Neuronal stem cell (in vitro differentiated cells): ENCODE data around the gene EXOC3L4.

Source experiments
- DNase-seq: peaks from one replicate; pipeline ENCODE4 v3.0.0-alpha.2; 2013; ENCODE audit warnings: low spot score
- H2AFZ ChIP-seq: one replicate; pipeline ENCODE4 v1.6.1; 2013; ENCODE audit warnings: mild to moderate bottlenecking, low read length, inconsistent platforms
- H2AK5ac ChIP-seq: 2 replicates; pipeline ENCODE4 v1.6.1; 2013; ENCODE audit warnings: low read depth, mild to moderate bottlenecking, inconsistent platforms, low read length, moderate library complexity, mixed read lengths
- H2BK120ac ChIP-seq: 2 replicates; pipeline ENCODE4 v1.6.1; 2013; ENCODE audit warnings: low read depth, mild to moderate bottlenecking, inconsistent platforms, low read length, moderate library complexity, mixed read lengths
- H2BK12ac ChIP-seq: one replicate; pipeline ENCODE4 v1.6.1; 2013; ENCODE audit warnings: low read length, inconsistent platforms
- H2BK15ac ChIP-seq: 2 replicates; pipeline ENCODE4 v1.6.1; 2013; ENCODE audit warnings: mild to moderate bottlenecking, low read length, inconsistent platforms, mixed read lengths
- H2BK5ac ChIP-seq: one replicate; pipeline ENCODE4 v1.6.1; 2013; ENCODE audit warnings: inconsistent platforms, mild to moderate bottlenecking, low read length, moderate library complexity
- H3K14ac ChIP-seq: one replicate; pipeline ENCODE4 v1.6.1; 2013; ENCODE audit warnings: low read length, inconsistent platforms
- H3K18ac ChIP-seq: 2 replicates; pipeline ENCODE4 v1.6.1; 2013; ENCODE audit warnings: low read length, inconsistent platforms
- H3K23ac ChIP-seq: 2 replicates; pipeline ENCODE4 v1.6.1; 2013; ENCODE audit warnings: low read depth, mild to moderate bottlenecking, mixed read lengths, low read length, inconsistent platforms; ENCODE audit not compliant: poor library complexity
- H3K27ac ChIP-seq: replicated peaks from 3 replicates; pipeline ENCODE4 v1.5.1; 2013; ENCODE audit warnings: low read length, inconsistent platforms
- H3K27me3 ChIP-seq, 3 experiments: 2 replicates each; pipeline ENCODE4 v1.6.1; 2013; ENCODE audit warnings: low read length in 3 of 3, mild to moderate bottlenecking in 2 of 3, inconsistent platforms in 1 of 3, low read depth in 1 of 3, mixed read lengths in 1 of 3, moderate library complexity in 1 of 3; ENCODE audit not compliant: control insufficient read depth in 3 of 3, insufficient read depth in 3 of 3
- H3K36me3 ChIP-seq, 2 donors: replicated peaks in 1 of 2; 2 replicates each; pipeline ENCODE4 v1.6.1; 2013; ENCODE audit warnings: low read length in 2 of 2; ENCODE audit not compliant: control insufficient read depth in 2 of 2, insufficient read depth in 2 of 2
- H3K4ac ChIP-seq: 2 replicates; pipeline ENCODE4 v1.6.1; 2013; ENCODE audit warnings: inconsistent platforms, mild to moderate bottlenecking, low read length, moderate library complexity
- H3K4me1 ChIP-seq, 2 donors: 1 replicate in 1 of 2; 2 replicates in 1 of 2; pipeline ENCODE4 v1.6.1; 2013; ENCODE audit warnings: low read length in 2 of 2, low read depth in 1 of 2; ENCODE audit not compliant: control insufficient read depth in 2 of 2, insufficient read depth in 1 of 2
- H3K4me2 ChIP-seq: one replicate; pipeline ENCODE4 v1.6.1; 2013; ENCODE audit warnings: mild to moderate bottlenecking, low read length, inconsistent platforms; ENCODE audit not compliant: insufficient read depth, poor library complexity, severe bottlenecking
- H3K4me3 ChIP-seq, 2 donors: 2 replicates each; pipeline ENCODE4 v1.5.1; 2013; ENCODE audit warnings: low read length in 2 of 2, mild to moderate bottlenecking in 2 of 2, inconsistent platforms in 1 of 2, moderate library complexity in 1 of 2
- H3K79me1 ChIP-seq: one replicate; pipeline ENCODE4 v1.6.1; 2013; ENCODE audit warnings: low read depth, mild to moderate bottlenecking, inconsistent platforms, low read length, moderate library complexity
- H3K9ac ChIP-seq: one replicate; pipeline ENCODE4 v1.6.1; 2013; ENCODE audit warnings: mild to moderate bottlenecking, low read depth, low read length, inconsistent platforms; ENCODE audit not compliant: poor library complexity
- H3K9me3 ChIP-seq, 2 donors: replicated peaks in 1 of 2; 2 replicates each; pipeline versions ENCODE3 to v1.6.1; 2013; ENCODE audit warnings: low read length in 2 of 2, mild to moderate bottlenecking in 2 of 2, inconsistent platforms in 1 of 2, low read depth in 1 of 2, mixed read lengths in 1 of 2, moderate library complexity in 1 of 2; ENCODE audit not compliant: control insufficient read depth in 2 of 2, insufficient read depth in 1 of 2
- H4K8ac ChIP-seq: one replicate; pipeline ENCODE4 v1.6.1; 2013; ENCODE audit warnings: low read depth, mild to moderate bottlenecking, inconsistent platforms, low read length, moderate library complexity
- H4K91ac ChIP-seq: one replicate; pipeline ENCODE4 v1.6.1; 2013; ENCODE audit warnings: low read length, low read depth, mild to moderate bottlenecking, inconsistent platforms; ENCODE audit not compliant: poor library complexity
- WGBS, 2 donors: extraction: QIAGEN DNeasy Blood & Tissue Kit; methylation state at CpG; one replicate each; pipeline ENCODE4 v1.1.7; 2013; ENCODE audit warnings: missing lambda C conversion rate in 2 of 2, mixed read lengths in 1 of 2; ENCODE audit not compliant: insufficient read length in 2 of 2, insufficient replicate concordance in 1 of 2; ENCODE audit errors: extremely low coverage in 2 of 2; 5-methylcytosine and 5-hydroxymethylcytosine counted together

The EXOC3L4 gene

DNA sequence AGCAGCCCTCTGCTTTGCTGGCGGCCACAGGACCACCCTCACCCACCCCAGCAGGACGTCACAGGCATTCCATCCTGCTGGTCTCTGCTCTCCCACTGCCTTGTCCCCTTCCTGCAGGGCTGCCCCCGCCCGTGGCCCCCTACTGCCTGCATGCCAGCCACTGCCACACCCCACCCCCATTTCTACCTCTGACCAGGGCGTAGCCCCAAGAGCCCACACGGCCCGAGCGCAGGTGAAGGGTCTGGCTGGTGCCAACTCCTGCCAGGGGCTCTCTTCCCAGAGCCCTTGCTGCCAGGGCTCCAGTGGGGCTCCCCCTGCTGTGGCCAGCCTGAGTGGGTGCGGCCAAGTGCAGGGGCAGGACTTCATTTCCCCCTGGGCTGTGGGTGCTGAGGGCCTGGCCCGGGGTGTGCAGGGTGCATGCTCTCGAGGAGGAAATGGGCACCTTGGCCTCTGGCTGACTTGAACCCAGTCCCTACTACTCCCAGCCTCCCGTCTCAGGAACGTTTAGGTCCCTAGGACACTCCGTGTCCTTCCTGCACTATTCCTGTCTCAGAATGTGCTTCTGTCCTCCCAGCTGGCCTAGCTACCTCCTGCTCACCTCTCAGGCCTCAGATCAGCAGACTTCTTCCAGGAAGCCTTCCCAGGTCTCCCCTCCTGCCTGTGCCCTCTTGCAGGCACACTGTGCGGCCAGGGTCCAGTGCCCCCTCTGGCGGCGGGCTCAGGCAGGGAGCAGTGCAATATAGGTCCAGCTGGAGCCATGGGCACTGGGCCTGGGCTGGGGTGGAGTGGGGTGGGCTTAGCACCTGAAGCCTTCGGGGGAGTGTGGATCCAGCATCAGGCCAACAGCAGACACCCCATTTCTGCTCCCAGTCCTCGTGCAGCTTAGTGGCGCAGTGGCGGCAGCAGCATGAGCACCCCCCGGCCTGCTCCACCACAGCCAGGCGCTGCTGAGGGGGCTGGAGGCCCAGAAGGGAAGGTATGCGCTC lies 9.1 kb upstream of the EXOC3L4 start:
- Histone ChIP-seq H4K91ac (no peak overlapping the region), H3K9ac (no peak overlapping the region), H3K18ac (no peak overlapping the region), H2BK5ac (no peak overlapping the region), H3K27ac (no peak overlapping the region), H4K8ac (no peak overlapping the region), H3K4ac (no peak overlapping the region), H3K27me3 (peaks cover 4 to 72% (median 26%) of the 10 kb centered on the region in 3 experiments), H3K36me3 (no peaks in the 10 kb centered on the region), H3K9me3 (peaks cover 0 to 4% of the 10 kb centered on the region in 2 donors), H3K14ac (no peak overlapping the region), H2BK120ac (no peak overlapping the region), H2BK15ac (no peak overlapping the region), H2AFZ (no peak overlapping the region), H2AK5ac (peak overlapping the region; percentile 32), H3K79me1 (no peaks in the 10 kb centered on the region), H2BK12ac (no peak overlapping the region), H3K4me1 (peaks cover 0 to 5% of the 10 kb centered on the region in 2 donors), H3K4me3 (no peak overlapping the region), H3K23ac (peak overlapping the region; percentile 57), H3K4me2 (no peak overlapping the region)
- WGBS, 2 donors = no CpG with 5 or more reads among the region's 24 CpGs
- DNase-seq = no peak

DNA sequence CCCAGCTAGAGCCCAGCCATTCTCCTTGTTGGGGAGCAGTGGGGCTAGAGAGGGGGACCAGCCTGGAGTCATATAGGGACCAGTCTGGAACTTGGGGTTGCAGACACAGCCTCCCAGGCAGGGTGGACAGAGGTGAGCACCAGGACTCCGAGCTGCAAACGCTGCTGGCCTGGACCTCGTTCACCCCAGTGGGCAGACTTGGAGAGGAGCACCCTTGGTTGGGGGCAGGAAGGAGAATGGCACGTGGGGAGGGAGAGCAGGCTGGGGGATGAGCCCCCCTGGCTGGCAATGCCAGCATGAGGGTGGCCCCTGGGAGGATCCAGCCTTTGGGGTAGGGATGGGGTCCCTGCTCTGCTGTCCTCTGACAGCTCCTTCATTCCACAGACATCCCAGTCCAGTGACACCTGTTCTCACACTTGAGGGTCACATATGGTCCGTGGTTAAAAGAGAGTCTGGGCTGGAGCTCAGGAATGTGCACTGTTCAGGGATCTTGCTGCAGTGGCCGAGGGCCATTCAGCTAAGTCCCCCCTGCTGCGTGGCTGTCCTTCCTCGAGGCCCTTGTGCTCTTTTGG lies 7.7 kb upstream of the EXOC3L4 start:
- H3K4me3 ChIP-seq = no peak overlapping the region
- no peak overlapping the region for H3K4me2 ChIP-seq
- no CpG with 5 or more reads among the region's 8 CpGs for WGBS, 2 donors

DNA sequence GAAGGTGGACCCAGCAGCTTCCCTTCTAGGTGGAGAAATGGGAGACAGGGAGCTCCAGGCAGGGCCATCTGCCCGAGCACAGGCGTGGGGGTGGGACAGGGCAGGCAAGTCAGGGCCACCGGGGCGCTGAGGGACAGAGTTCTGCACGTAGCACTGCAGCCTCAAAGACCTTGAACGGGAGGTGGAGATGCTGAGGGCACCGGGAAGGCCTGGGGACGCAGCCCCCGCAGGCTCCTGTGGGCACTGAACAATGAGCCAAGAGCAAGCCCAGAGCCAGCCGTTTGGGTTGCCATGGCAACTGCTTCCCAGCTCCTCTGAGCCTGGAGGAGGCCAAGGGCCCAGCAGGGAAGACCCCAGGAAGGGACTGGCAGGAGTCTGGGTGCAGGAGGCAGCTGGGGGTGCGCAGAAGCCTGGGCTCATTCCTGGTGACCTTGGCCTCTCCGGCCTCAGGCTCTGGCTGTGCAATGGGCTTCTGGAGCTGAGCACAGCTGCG lies 7.1 kb upstream of the EXOC3L4 start:
- H3K36me3 ChIP-seq = no peaks in the 10 kb centered on the region
- H3K18ac ChIP-seq = peak overlapping the region; percentile 89
- WGBS, 2 donors = no CpG with 5 or more reads among the region's 13 CpGs
- peaks cover 0 to 2% of the 10 kb centered on the region in 2 donors for H3K9me3 ChIP-seq
- peak overlapping the region; percentile 73 for H2AK5ac ChIP-seq
- no peak overlapping the region for H3K4me2 ChIP-seq
- no peak overlapping the region for H4K91ac ChIP-seq
- no peak overlapping the region for H3K27ac ChIP-seq
- H2AFZ ChIP-seq = no peak overlapping the region
- H3K23ac ChIP-seq = no peak overlapping the region
- H2BK120ac ChIP-seq = no peak overlapping the region
- H3K4ac ChIP-seq = no peak overlapping the region
- peaks cover 4 to 84% (median 30%) of the 10 kb centered on the region in 3 experiments for H3K27me3 ChIP-seq
- H2BK15ac ChIP-seq = no peak overlapping the region
- peaks cover 0 to 10% of the 10 kb centered on the region in 2 donors for H3K4me1 ChIP-seq
- no peak overlapping the region for H3K14ac ChIP-seq
- H3K79me1 ChIP-seq = peaks cover 3% of the 10 kb centered on the region
- H3K4me3 ChIP-seq = no peak overlapping the region
- H2BK12ac ChIP-seq = no peak overlapping the region
- peak; percentile 49 for DNase-seq
- no peak overlapping the region for H2BK5ac ChIP-seq
- no peak overlapping the region for H4K8ac ChIP-seq
- H3K9ac ChIP-seq = no peak overlapping the region

More for the DNA sequence above, 7.7 kb upstream of the EXOC3L4 start:
- H3K27me3 ChIP-seq = peaks cover 4 to 82% (median 32%) of the 10 kb centered on the region in 3 experiments
- H2BK12ac ChIP-seq = peak overlapping the region; percentile 5
- peak overlapping the region; percentile 70 for H2AK5ac ChIP-seq
- peaks cover 3% of the 10 kb centered on the region for H3K79me1 ChIP-seq
- no peak overlapping the region for H4K91ac ChIP-seq
- DNase-seq = no peak
- no peaks in the 10 kb centered on the region for H3K36me3 ChIP-seq
- H3K9me3 ChIP-seq = peaks cover 0 to 4% of the 10 kb centered on the region in 2 donors
- no peak overlapping the region for H2BK120ac ChIP-seq
- H4K8ac ChIP-seq = no peak overlapping the region
- H3K14ac ChIP-seq = no peak overlapping the region
- H3K4ac ChIP-seq = no peak overlapping the region
- H3K9ac ChIP-seq = peak overlapping the region; percentile 53
- peaks cover 0 to 10% of the 10 kb centered on the region in 2 donors for H3K4me1 ChIP-seq
- peak overlapping the region; percentile 22 for H3K18ac ChIP-seq
- H2BK5ac ChIP-seq = no peak overlapping the region
- no peak overlapping the region for H2AFZ ChIP-seq
- H2BK15ac ChIP-seq = no peak overlapping the region
- no peak overlapping the region for H3K27ac ChIP-seq
- no peak overlapping the region for H3K23ac ChIP-seq

DNA sequence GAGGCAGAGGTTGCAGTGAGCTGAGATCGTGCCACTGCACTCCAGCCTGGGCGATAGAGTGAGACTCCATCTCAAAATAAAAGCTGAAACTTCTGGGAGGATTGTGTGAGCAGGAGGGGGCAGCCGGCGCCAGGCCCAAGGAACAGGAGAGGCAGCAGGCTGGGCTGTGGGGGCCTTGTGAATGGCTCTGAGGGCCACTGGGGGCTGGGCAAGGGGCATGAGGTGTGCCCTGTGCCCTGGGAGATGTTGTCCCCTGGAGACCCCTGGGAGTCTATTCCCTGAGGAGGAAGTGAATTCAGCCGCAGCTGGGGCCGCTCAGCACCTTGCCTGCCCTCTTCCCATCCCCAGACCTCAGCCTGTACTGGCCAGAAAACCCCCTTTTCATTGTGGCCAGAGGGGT lies 5.6 kb upstream of the EXOC3L4 start:
- peaks cover 4 to 89% (median 25%) of the 10 kb centered on the region in 3 experiments for H3K27me3 ChIP-seq
- no peaks in the 10 kb centered on the region for H3K9me3 ChIP-seq
- H3K14ac ChIP-seq = no peak overlapping the region
- no peaks in the 10 kb centered on the region for H3K36me3 ChIP-seq
- H3K18ac ChIP-seq = peak overlapping the region; percentile 17
- no peak overlapping the region for H4K91ac ChIP-seq
- H2AK5ac ChIP-seq = peak overlapping the region; percentile 70
- peaks cover 3% of the 10 kb centered on the region for H3K79me1 ChIP-seq
- no peak overlapping the region for H3K23ac ChIP-seq
- no peak overlapping the region for H3K9ac ChIP-seq
- H2BK15ac ChIP-seq = no peak overlapping the region
- peak overlapping the region; percentile 53 for H2BK5ac ChIP-seq
- no peak overlapping the region for H3K4ac ChIP-seq
- H3K4me2 ChIP-seq = no peak overlapping the region
- no peak overlapping the region for H3K4me3 ChIP-seq
- H2BK120ac ChIP-seq = no peak overlapping the region
- peaks cover 5 to 10% of the 10 kb centered on the region in 2 donors for H3K4me1 ChIP-seq
- WGBS, 2 donors = no CpG with 5 or more reads among the region's 6 CpGs
- DNase-seq = no peak
- no peak overlapping the region for H4K8ac ChIP-seq
- no peak overlapping the region for H2AFZ ChIP-seq
- H3K27ac ChIP-seq = no peak overlapping the region
- H2BK12ac ChIP-seq = no peak overlapping the region
